Activated T-helper 17 cell treated with anti-CD3 and anti-CD28 coated beads, Interleukin-2, amount 50 U/mL, for 72 hours (primary cell): ENCODE measurements around the gene TBCD. TPM values are rescaled to one million over a fixed set of nuclear protein-coding genes. Genes with fewer than 3 reads are reported as not detected.
"Not testable (repeated sequence)": the region's sequence is repeated elsewhere in the genome, so short reads cannot be mapped to it uniquely, and the experiment has no call there.

ENCODE experiments used
- ATAC-seq: fragments of 150-1000 bp; cut with Tn5 transposase; replicated peaks from 2 replicates; pipeline ENCODE4 v1.10.0; 2021; ENCODE audit warnings: mild to moderate bottlenecking, moderate library complexity
- H3K27ac Mint-ChIP-seq: one replicate; pipeline ENCODE4 v1.8.0; 2022; ENCODE audit warnings: mixed read lengths
- H3K27me3 Mint-ChIP-seq: one replicate; pipeline ENCODE4 v1.8.0; 2022; ENCODE audit warnings: mixed read lengths
- H3K36me3 Mint-ChIP-seq: one replicate; pipeline ENCODE4 v1.8.0; 2022; ENCODE audit warnings: low read depth, mild to moderate bottlenecking, mixed read lengths
- H3K4me1 Mint-ChIP-seq: one replicate; pipeline ENCODE4 v1.8.0; 2022; ENCODE audit warnings: mixed read lengths
- H3K4me3 Mint-ChIP-seq: one replicate; pipeline ENCODE4 v1.8.0; 2022; ENCODE audit warnings: mild to moderate bottlenecking, mixed read lengths
- H3K9me3 Mint-ChIP-seq: one replicate; pipeline ENCODE4 v1.8.0; 2022; ENCODE audit warnings: mixed read lengths
- total RNA-seq, 2 donors: library from RNA; stranded (reverse); gene quantifications; one replicate each; pipeline ENCODE4 v1.2.3, GENCODE V29; 2022

The TBCD gene
- total RNA-seq, 2 donors from 2014 or later = 111 to 139 TPM

DNA sequence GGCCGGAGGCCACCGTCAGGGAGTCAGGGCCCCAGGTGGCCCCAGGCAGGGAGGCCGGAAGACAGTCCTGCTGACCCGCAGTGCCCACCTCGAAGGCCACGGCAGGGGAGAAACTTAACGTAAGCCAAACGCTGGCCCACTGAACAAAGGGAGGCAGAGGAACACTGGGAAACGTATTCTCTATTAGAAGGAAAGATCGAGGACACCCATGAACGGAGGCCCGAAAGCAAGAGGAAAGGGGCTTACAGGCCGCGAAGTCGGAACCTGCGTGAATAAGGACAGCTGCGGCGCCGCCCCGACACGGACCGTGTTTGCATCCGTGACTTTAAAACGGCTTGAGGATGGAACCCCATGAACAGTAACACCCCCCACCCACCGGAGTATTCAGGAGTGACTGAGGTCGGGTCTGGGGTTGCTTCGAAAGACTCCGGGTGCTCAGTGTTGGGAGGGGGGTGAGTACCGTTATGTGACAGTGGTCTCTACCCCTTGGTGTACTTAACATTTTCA lies 225.2 kb downstream of the TBCD start:
- no peak overlapping the region for H3K27ac Mint-ChIP-seq
- H3K27me3 Mint-ChIP-seq = no peaks in the 10 kb centered on the region

DNA sequence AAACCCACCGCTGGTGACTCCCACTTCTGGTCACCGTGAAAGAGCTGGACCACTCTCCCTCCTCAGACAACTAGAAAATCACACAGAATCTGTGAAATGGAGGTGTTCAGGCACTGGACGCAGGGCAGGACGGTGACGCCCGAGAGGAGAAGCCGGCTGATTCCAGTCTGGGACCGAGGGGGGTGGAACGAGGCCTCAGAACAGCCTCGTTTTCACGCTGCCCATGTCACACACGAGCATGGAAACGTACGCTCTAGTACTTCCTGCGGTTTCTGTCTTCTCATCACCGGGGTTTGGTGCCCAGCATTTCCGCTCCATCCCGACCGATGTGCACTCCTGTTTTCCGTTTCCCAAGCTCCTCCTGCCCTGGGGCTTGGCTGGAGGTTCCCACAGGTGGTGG lies 225.7 kb downstream of the TBCD start:
- peaks cover 17% of the 10 kb centered on the region for H3K4me1 Mint-ChIP-seq
- H3K9me3 Mint-ChIP-seq = no peaks in the 10 kb centered on the region
- H3K27ac Mint-ChIP-seq = peak overlapping the region; percentile 80
- no peak overlapping the region for H3K4me3 Mint-ChIP-seq
- H3K36me3 Mint-ChIP-seq = no peaks in the 10 kb centered on the region
- no peaks in the 10 kb centered on the region for H3K27me3 Mint-ChIP-seq
- no peak for ATAC-seq

More for the DNA sequence above, 225.2 kb downstream of the TBCD start:
- no peak for ATAC-seq
- Mint-ChIP-seq H3K9me3 (no peaks in the 10 kb centered on the region), H3K36me3 (no peaks in the 10 kb centered on the region), H3K4me1 (peaks cover 17% of the 10 kb centered on the region), H3K4me3 (no peak overlapping the region)

DNA sequence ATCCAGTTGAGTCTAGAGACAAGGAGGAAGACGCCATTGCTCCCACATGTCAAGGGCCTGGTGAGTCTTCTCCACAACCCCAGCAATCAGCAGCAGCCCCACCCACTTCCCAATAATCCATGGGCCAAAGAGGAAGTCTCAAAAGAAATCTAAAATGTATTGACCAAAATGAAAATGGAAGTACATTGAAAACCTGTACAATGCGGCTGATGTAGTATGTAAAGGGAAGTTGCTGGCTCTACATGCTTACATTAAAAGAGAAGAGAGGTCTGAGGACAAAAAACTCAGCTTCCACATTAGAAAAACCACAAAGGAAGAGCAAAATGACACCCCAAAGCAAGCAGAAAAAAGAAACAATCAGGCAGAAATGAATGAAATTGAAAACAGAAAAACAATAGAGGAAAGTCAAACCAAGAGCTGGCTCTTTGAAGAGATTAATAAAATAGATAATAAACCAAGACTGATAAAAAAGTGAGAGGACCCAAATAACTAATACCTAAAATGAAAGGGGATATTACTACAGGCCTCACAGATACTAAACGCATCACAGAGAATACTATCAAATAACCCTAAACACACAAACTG lies 227.0 kb downstream of the TBCD start:
- Mint-ChIP-seq H3K9me3 (no peaks in the 10 kb centered on the region), H3K36me3 (no peaks in the 10 kb centered on the region), H3K27me3 (no peaks in the 10 kb centered on the region), H3K4me3 (peak overlapping the region; percentile 47), H3K27ac (peak overlapping the region; percentile 80), H3K4me1 (peaks cover 17% of the 10 kb centered on the region)
- peak; percentile 77 for ATAC-seq

DNA sequence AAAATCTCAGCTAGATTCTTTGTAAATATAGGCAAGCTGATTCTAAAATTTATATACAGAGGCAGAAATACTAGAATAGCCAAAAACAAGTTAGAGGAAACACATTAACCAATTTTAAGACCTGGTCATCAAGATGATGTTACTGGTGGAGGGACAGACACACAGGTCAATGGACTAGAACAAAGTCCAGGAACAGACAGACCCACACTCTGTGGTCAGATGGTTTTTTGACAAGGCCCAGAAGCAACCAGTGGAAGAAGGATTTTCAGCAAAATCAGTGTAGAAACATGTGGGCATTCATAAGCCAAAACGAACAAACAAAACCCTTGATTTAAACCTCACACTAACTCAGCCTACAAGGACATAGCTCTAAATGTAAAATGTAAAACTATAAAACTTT lies 227.9 kb downstream of the TBCD start:
- H3K36me3 Mint-ChIP-seq = no peaks in the 10 kb centered on the region
- no peak overlapping the region for H3K4me3 Mint-ChIP-seq
- peaks cover 17% of the 10 kb centered on the region for H3K4me1 Mint-ChIP-seq
- no peak for ATAC-seq
- H3K9me3 Mint-ChIP-seq = no peaks in the 10 kb centered on the region
- no peak overlapping the region for H3K27ac Mint-ChIP-seq
- no peaks in the 10 kb centered on the region for H3K27me3 Mint-ChIP-seq

DNA sequence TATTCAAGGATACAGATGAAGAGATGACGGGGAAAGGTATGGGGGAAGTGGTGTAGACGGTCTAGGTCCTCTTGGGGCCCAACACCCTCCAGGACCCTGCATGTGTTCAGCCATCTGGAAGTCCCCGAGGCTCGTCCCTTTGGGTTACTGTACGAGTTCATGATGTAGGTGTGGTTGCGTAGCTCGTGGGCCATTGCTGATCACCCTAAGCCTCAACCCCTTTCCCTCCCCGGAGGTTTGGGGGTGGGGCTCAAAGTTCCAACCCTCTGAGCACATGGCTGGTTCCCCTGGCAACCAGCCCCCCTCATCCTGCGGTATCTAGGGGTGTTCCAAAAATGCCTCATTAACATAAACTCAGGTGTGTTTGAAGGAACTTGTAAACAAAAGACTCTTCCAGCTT lies 228.8 kb downstream of the TBCD start:
- Mint-ChIP-seq H3K27ac (no peak overlapping the region), H3K36me3 (no peaks in the 10 kb centered on the region), H3K4me3 (no peak overlapping the region), H3K27me3 (no peaks in the 10 kb centered on the region), H3K4me1 (peaks cover 17% of the 10 kb centered on the region), H3K9me3 (no peaks in the 10 kb centered on the region)
- ATAC-seq = no peak

DNA sequence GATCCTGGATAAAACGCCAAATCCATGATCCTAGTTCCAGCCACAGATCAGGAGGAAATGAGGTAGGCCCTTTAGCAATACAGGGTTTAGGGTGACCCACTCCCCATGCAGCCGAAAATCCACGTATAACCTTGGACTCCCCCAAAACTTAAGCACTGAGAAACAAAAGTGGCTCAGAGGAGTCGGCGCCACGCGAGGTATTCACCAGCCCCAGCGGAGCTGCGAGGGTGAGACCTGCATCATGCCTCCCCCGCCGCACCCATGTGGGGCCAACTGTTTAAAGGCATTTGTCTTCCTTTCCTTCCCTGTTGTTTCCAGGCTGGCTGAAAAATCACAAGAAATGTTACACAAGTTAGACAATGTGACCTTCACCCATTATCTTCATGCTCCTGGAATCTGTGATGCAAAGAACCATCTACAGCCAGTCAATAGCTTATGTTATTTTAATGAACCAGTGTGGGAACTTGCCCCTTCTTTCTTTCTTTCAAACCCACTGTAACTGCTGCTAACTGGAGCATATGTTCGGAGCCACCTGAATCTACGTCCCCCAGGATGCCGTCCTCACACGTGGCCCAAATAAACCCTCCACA lies 229.4 kb downstream of the TBCD start:
- H3K9me3 Mint-ChIP-seq = no peaks in the 10 kb centered on the region
- no peaks in the 10 kb centered on the region for H3K36me3 Mint-ChIP-seq
- H3K27ac Mint-ChIP-seq = no peak overlapping the region
- peaks cover 20% of the 10 kb centered on the region for H3K4me1 Mint-ChIP-seq
- no peak for ATAC-seq
- no peaks in the 10 kb centered on the region for H3K27me3 Mint-ChIP-seq
- H3K4me3 Mint-ChIP-seq = no peak overlapping the region

DNA sequence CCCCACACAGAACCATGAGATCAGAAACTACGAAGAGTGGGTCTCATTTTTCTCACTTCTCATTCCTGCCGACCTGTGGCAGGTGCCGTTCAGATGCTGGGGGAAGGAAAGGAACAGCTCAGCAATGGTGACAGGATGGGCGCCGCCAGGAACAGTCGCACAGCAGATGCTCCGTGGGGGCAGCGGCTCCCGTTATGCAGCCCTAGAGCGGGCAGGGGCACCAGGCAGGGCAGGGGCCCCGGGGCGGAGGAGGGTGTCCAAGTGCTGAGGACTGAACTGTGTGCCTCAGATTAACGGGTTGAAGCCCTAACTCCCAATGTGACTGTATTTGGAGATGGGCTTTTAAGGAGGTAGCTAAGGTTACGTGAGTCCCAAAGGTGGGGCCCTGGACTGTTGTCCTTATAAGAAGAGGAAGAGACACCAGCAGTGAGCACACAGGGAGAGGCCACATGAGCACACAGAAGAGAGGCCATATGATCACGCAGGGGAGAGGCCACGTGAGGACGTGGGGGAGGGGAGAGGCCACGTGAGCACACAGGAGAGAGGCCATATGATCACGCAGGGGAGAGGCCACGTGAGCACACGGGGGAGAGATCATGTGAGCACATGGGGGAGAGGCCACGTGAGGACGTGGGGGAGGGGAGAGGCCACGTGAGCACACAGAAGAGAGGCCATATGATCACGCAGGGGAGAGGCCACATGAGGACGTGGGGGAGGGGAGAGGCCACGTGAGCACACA lies 231.8 kb downstream of the TBCD start:
- peaks cover 6% of the 10 kb centered on the region for H3K36me3 Mint-ChIP-seq
- H3K27me3 Mint-ChIP-seq = no peaks in the 10 kb centered on the region
- no peak overlapping the region for H3K27ac Mint-ChIP-seq
- no peaks in the 10 kb centered on the region for H3K9me3 Mint-ChIP-seq
- peaks cover 28% of the 10 kb centered on the region for H3K4me1 Mint-ChIP-seq
- ATAC-seq = no peak
- H3K4me3 Mint-ChIP-seq = no peak overlapping the region

DNA sequence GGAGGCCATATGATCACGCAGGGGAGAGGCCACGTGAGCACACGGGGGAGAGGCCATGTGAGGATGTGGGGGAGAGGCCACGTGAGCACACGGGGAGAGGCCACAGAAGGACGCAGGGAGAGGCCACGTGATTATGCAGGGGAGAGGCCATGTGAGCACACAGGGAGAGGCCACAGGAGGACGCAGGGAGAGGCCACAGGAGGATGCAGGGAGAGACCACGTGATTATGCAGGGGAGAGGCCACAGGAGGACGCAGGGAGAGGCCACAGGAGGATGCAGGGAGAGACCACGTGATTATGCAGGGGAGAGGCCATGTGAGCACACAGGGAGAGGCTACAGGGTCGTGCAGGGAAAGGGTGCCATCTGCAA lies 232.4 kb downstream of the TBCD start:
- H3K36me3 Mint-ChIP-seq = peaks cover 12% of the 10 kb centered on the region
- H3K4me3 Mint-ChIP-seq, ATAC-seq, H3K27me3 Mint-ChIP-seq, H3K9me3 Mint-ChIP-seq, H3K27ac Mint-ChIP-seq: not testable (repeated sequence)
- H3K4me1 Mint-ChIP-seq = peaks cover 28% of the 10 kb centered on the region

DNA sequence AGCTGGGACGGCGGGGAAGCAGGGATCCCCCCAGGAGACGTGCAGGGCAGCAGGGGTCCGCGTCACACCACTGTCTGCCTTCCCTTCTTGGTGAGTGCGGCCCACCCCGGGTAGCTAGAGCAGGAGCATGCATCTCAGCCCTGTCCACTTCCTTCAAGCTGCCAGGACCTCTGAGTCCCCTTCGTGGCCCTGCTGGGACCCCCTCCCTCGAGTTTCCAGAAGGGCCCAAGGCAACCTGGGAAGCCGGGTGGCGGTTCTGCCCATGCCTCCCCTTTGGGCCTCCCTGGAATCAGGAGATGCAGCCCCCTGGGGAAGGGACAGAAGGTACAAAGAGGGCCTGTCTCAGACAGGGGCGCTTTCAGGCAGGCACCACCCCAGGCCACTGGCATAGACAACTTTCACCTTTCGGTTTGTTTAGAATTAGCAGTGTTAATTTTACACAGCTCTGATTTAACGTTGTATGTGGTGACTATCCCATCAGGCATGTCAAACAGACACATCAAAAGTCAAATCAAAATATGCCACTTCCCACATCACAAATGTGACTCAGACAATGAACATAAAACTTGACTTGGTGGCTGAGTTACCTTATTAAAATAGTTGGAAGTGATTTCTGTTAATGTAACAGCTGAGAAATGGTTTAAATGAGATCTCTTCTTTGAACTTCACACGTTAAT lies 233.0 kb downstream of the TBCD start:
- H3K27ac Mint-ChIP-seq = no peak overlapping the region
- H3K27me3 Mint-ChIP-seq = no peaks in the 10 kb centered on the region
- peak; percentile 5 for ATAC-seq
- peaks cover 16% of the 10 kb centered on the region for H3K36me3 Mint-ChIP-seq
- peak overlapping the region; percentile 61 for H3K4me3 Mint-ChIP-seq
- peaks cover 23% of the 10 kb centered on the region for H3K4me1 Mint-ChIP-seq
- no peaks in the 10 kb centered on the region for H3K9me3 Mint-ChIP-seq

DNA sequence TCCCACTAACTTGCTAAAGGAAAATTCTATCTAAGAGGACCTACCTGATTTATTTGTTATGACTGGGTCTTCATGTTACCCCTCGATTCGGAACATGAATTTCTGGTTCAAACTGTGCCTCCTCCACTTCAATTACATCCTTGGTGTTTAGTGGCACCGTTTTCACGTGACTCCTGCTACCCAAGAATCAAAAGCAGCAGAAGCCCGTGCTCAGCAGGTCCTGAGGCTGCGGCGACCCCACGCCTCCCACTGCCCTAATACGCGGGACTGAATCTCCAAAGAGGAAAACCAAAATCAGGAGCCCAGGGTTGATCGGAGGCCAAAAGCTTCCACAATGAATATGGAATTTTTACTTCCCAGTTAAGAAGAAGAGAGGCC lies 233.6 kb downstream of the TBCD start:
- Mint-ChIP-seq H3K4me3 (peak overlapping the region; percentile 61), H3K27ac (no peak overlapping the region), H3K9me3 (no peaks in the 10 kb centered on the region), H3K36me3 (peaks cover 16% of the 10 kb centered on the region), H3K4me1 (peaks cover 23% of the 10 kb centered on the region), H3K27me3 (no peaks in the 10 kb centered on the region)
- no peak for ATAC-seq

DNA sequence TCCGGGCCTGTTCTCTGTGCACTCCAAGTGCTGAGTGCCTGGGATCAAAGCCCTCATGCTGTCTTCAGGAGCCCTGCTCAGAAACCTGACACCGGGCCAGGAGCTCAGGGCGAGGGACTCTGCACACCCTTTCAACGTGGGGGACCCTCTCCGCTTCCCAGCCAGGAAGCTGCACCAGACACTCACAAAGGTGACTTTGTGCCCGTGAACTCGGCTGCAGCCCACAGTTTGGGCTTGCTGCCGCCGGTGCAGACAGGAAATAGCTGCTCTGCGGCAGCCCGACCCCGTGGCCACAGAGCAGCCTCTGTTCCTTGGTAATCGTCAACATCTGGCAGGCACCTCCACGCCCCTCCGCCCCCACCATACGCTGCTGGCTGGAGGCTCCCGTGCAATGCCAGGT lies 234.1 kb downstream of the TBCD start:
- ATAC-seq = peak; percentile 88
- H3K27ac Mint-ChIP-seq = no peak overlapping the region
- H3K9me3 Mint-ChIP-seq = no peaks in the 10 kb centered on the region
- H3K4me1 Mint-ChIP-seq = peaks cover 23% of the 10 kb centered on the region
- peaks cover 16% of the 10 kb centered on the region for H3K36me3 Mint-ChIP-seq
- no peaks in the 10 kb centered on the region for H3K27me3 Mint-ChIP-seq
- H3K4me3 Mint-ChIP-seq = peak overlapping the region; percentile 61

DNA sequence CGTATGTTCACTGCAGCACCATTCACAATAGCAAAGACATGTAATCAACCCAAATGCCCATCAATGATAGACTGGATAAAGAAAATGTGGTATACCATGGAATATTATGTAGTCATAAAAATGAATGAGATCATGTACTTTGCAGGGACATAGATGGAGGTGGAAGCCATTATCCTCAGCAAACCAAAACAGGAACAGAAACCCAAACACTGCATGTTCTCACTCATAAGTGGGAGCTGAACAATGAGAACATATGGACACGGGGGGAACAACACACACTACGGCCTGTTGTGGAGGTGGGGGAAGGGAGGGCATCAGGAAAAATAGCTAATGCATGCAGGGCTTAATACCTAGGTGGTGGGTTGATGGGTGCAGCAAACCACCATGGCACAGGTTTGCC lies 237.2 kb downstream of the TBCD start:
- not testable (repeated sequence) for H3K27ac Mint-ChIP-seq, H3K9me3 Mint-ChIP-seq, H3K27me3 Mint-ChIP-seq, ATAC-seq, H3K4me3 Mint-ChIP-seq
- peaks cover 26% of the 10 kb centered on the region for H3K4me1 Mint-ChIP-seq
- H3K36me3 Mint-ChIP-seq = peaks cover 22% of the 10 kb centered on the region

DNA sequence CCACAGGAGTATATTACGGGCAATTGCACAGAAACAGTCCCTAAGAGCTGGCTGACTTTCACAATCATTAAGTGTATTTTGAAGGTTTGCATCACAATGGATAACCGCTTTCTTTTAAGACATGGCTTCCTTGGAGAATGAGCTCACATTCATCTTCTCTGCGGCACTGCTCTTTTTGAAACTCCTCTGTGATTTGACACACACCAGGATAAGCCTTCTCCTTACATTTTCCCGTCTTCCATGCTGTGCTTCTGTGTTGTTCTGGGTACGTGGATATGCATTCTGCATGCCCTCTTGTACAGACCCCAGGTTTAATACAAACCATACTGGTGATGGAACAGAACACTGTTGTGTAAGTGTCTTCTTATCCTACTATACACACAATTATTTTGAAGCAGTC lies 238.0 kb downstream of the TBCD start:
- Mint-ChIP-seq H3K27me3 (no peaks in the 10 kb centered on the region), H3K4me1 (peaks cover 26% of the 10 kb centered on the region), H3K9me3 (peaks cover 6% of the 10 kb centered on the region), H3K36me3 (peaks cover 22% of the 10 kb centered on the region), H3K27ac (no peak overlapping the region), H3K4me3 (no peak overlapping the region)
- no peak for ATAC-seq

DNA sequence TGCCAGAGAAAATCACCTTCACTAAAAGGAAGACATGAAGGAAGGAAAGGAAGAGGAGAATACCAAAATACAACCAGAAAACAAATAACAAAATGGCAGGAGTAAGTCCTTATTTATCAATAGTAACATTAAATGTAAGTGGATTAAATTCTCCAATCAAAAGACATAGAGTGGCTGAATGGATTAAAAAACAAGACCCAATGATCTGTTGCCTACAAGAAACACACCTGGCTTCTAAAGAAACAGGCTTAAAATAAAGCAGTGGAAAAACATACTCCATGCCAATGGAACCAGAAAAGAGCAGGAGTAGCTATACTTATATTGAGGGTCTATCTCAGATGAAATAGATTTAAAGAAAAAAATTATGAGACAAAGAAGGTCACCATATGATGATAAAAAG lies 241.1 kb downstream of the TBCD start:
- H3K4me3 Mint-ChIP-seq = no peak overlapping the region
- peaks cover 27% of the 10 kb centered on the region for H3K36me3 Mint-ChIP-seq
- H3K27me3 Mint-ChIP-seq = no peaks in the 10 kb centered on the region
- no peak for ATAC-seq
- peaks cover 14% of the 10 kb centered on the region for H3K4me1 Mint-ChIP-seq
- H3K9me3 Mint-ChIP-seq = peaks cover 6% of the 10 kb centered on the region
- no peak overlapping the region for H3K27ac Mint-ChIP-seq
